ENCODE results near the gene RPL18A. TPM values are rescaled to one million over a fixed set of nuclear protein-coding genes. Genes with fewer than 3 reads are reported as not detected.

The RPL18A gene
- total and polyA plus RNA-seq, 2 donors (not counting 1 experiment from before 2014, with no cell fraction given) = 3,228 to 3,761 TPM

DNA sequence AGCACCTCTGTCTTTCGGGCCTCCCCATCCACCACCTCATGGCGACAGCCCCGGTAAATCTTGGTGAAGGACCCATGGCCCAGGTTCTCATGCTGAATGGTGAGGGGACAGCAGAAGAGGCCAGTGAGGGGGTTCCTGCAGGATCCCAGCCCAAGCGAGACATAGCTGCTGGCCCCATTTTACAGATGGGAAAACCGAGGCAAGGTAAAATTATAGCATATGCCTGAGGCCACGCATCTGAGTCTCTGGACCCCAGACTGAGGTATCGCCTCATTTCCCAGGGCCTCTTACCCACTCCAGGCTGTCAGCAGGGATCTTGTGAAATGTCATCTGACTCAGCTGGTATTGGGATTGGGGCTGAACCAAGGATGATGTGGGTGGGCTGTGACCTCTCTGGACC, 21.7 kb upstream of the RPL18A start:
- no peak overlapping the region for H3K4me3 Mint-ChIP-seq
- Histone ChIP-seq H4K20me1 (ENCODE audit: control insufficient read depth, insufficient read depth, low read length, poor library complexity, severe bottlenecking) (peaks cover 33% of the 10 kb centered on the region), H3K4me2 (replicated peaks; ENCODE audit: low read depth, low read length, poor library complexity, severe bottlenecking) (no peak overlapping the region), H3K4me3 (ENCODE audit: control extremely low read depth in 1 of 5, extremely low read depth in 1 of 5, insufficient read depth in 1 of 5, low read depth in 2 of 5, low read length in 4 of 5) (no peak overlapping the region), H3K27ac (ENCODE audit: low read length in 2 of 2) (no peak overlapping the region), H3K79me2 (ENCODE audit: control insufficient read depth, insufficient read depth, low read length) (peaks cover 32% of the 10 kb centered on the region), H2AFZ (ENCODE audit: insufficient read depth, low read depth, low read length, poor library complexity, severe bottlenecking) (no peak overlapping the region), H3K36me3 (replicated peaks in 1 of 2; ENCODE audit: control extremely low read depth in 1 of 2, control insufficient read depth in 1 of 2, extremely low read depth in 1 of 2, insufficient read depth in 2 of 2, low read length in 1 of 2) (peaks cover 0 to 86% of the 10 kb centered on the region in 2 experiments), H3K4me1 (ENCODE audit: control insufficient read depth in 2 of 2, insufficient read depth in 2 of 2, low read length in 2 of 2) (no peaks in the 10 kb centered on the region), H3K9ac (ENCODE audit: low read length) (no peak overlapping the region), H3K9me3 (ENCODE audit: control extremely low read depth in 1 of 3, control insufficient read depth in 2 of 3, insufficient read depth in 1 of 3, low read length in 2 of 3) (peaks cover 0 to 6% (median 0%) of the 10 kb centered on the region in 3 donors), H3K27me3 (replicated peaks in 1 of 4; ENCODE audit: control extremely low read depth in 1 of 4, control insufficient read depth in 3 of 4, insufficient read depth in 4 of 4, low read length in 3 of 4) (no peaks in the 10 kb centered on the region)
- ChIA-PET CTCF (interaction anchor here (0.9 kb wide), 1 partner anchor 22 kb away, joined by 3 read pairs; the partner anchor contains the start of gene RPL18A), POLR2A (no interaction called here)
- H3K27me3 Mint-ChIP-seq = no peaks in the 10 kb centered on the region
- intact Hi-C loops (cut with micrococcal nuclease) = no loop called here
- DNase-seq (no peak), ATAC-seq (ENCODE audit: low read depth) (no peak)
- 95% methylated on average over 6 of the region's 7 CpGs for WGBS (ENCODE audit: insufficient coverage)
- TF ChIP-seq, protein P1, sequence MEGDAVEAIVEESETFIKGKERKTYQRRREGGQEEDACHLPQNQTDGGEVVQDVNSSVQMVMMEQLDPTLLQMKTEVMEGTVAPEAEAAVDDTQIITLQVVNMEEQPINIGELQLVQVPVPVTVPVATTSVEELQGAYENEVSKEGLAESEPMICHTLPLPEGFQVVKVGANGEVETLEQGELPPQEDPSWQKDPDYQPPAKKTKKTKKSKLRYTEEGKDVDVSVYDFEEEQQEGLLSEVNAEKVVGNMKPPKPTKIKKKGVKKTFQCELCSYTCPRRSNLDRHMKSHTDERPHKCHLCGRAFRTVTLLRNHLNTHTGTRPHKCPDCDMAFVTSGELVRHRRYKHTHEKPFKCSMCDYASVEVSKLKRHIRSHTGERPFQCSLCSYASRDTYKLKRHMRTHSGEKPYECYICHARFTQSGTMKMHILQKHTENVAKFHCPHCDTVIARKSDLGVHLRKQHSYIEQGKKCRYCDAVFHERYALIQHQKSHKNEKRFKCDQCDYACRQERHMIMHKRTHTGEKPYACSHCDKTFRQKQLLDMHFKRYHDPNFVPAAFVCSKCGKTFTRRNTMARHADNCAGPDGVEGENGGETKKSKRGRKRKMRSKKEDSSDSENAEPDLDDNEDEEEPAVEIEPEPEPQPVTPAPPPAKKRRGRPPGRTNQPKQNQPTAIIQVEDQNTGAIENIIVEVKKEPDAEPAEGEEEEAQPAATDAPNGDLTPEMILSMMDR (IDR thresholded peaks at IDR 0.05) = no peak
- no peak for TF ChIP-seq EZH2 (IDR thresholded peaks at IDR 0.05; ENCODE audit: borderline replicate concordance, insufficient read depth, low read depth, low read length, poor library complexity, severe bottlenecking)
- no peaks in the 10 kb centered on the region for H3K4me1 Mint-ChIP-seq
- no peak overlapping the region for H3K27ac Mint-ChIP-seq
- H3K9me3 Mint-ChIP-seq (ENCODE audit: insufficient read depth) = no peaks in the 10 kb centered on the region

- H3K27me3 ChIP-seq (replicated peaks in 1 of 4; ENCODE audit: control extremely low read depth in 1 of 4, control insufficient read depth in 3 of 4, insufficient read depth in 4 of 4, low read length in 3 of 4) = no peaks in the 10 kb centered on the region
- H2AFZ ChIP-seq (ENCODE audit: insufficient read depth, low read depth, low read length, poor library complexity, severe bottlenecking) = no peak overlapping the region
- H3K79me2 ChIP-seq (ENCODE audit: control insufficient read depth, insufficient read depth, low read length) = peaks cover 53% of the 10 kb centered on the region
- no peaks in the 10 kb centered on the region for H3K27me3 Mint-ChIP-seq
- H4K20me1 ChIP-seq (ENCODE audit: control insufficient read depth, insufficient read depth, low read length, poor library complexity, severe bottlenecking) = peaks cover 46% of the 10 kb centered on the region
- H3K27ac ChIP-seq (ENCODE audit: low read length in 2 of 2) = no peak overlapping the region
- ChIA-PET CTCF (no interaction called here), POLR2A (interaction anchor here (0.6 kb wide), 1 partner anchor 313 kb away, joined by 6 read pairs; a partner anchor contains a TSS)
- H3K9me3 Mint-ChIP-seq (ENCODE audit: insufficient read depth) = no peaks in the 10 kb centered on the region
- no peak overlapping the region for H3K4me2 ChIP-seq (replicated peaks; ENCODE audit: low read depth, low read length, poor library complexity, severe bottlenecking)
- no peak for TF ChIP-seq EZH2 (IDR thresholded peaks at IDR 0.05; ENCODE audit: borderline replicate concordance, insufficient read depth, low read depth, low read length, poor library complexity, severe bottlenecking)
- TF ChIP-seq, protein P1 (IDR thresholded peaks at IDR 0.05) = no peak
- ATAC-seq (ENCODE audit: low read depth) = no peak
- H3K4me3 Mint-ChIP-seq = no peak overlapping the region
- peaks cover 13% of the 10 kb centered on the region for H3K4me1 Mint-ChIP-seq
- no peak overlapping the region for H3K9ac ChIP-seq (ENCODE audit: low read length)
- intact Hi-C loops (cut with micrococcal nuclease) = no loop called here
- H3K9me3 ChIP-seq (ENCODE audit: control extremely low read depth in 1 of 3, control insufficient read depth in 2 of 3, insufficient read depth in 1 of 3, low read length in 2 of 3) = peaks cover 0 to 6% (median 0%) of the 10 kb centered on the region in 3 donors
- H3K27ac Mint-ChIP-seq = no peak overlapping the region
- 93% methylated on average over 4 of the region's 6 CpGs for WGBS (ENCODE audit: insufficient coverage)
- no peak overlapping the region for H3K4me3 ChIP-seq (ENCODE audit: control extremely low read depth in 1 of 5, extremely low read depth in 1 of 5, insufficient read depth in 1 of 5, low read depth in 2 of 5, low read length in 4 of 5)
- peaks cover 0 to 83% of the 10 kb centered on the region in 2 experiments for H3K36me3 ChIP-seq (replicated peaks in 1 of 2; ENCODE audit: control extremely low read depth in 1 of 2, control insufficient read depth in 1 of 2, extremely low read depth in 1 of 2, insufficient read depth in 2 of 2, low read length in 1 of 2)
- no peak for DNase-seq
- peaks cover 3 to 19% of the 10 kb centered on the region in 2 donors for H3K4me1 ChIP-seq (ENCODE audit: control insufficient read depth in 2 of 2, insufficient read depth in 2 of 2, low read length in 2 of 2)
Measured at GRCh38 chr19:17840019-17840418, 19.7 kb upstream of the RPL18A start.

Measured in B cell (primary cell).